Measurements from ENCODE around the gene LRP10.

Gene LRP10

GRCh38 chr14:22887260-22887989 is 15.9 kb downstream of the LRP10 start:
- Histone ChIP-seq H3K4ac (ENCODE audit: low read depth in 1 of 2, low read length in 2 of 2) (peak overlapping the region; percentile 30 to 50), H3K27me3 (ENCODE audit: control insufficient read depth in 1 of 2, insufficient read depth in 1 of 2, low read length in 2 of 2) (peaks cover 0 to 18% of the 10 kb centered on the region in 2 experiments), H3K9ac (ENCODE audit: low read length) (peak overlapping the region; percentile 86), H2BK15ac (ENCODE audit: low read depth, poor library complexity, severe bottlenecking) (peak overlapping the region; percentile 92), H3K27ac (ENCODE audit: low read length, poor library complexity, severe bottlenecking) (peak overlapping the region; percentile 83), H3K4me2 (ENCODE audit: low read length, poor library complexity, severe bottlenecking) (peak overlapping the region; percentile 52), H2AFZ (ENCODE audit: low read depth, low read length) (no peak overlapping the region), H3K4me3 (ENCODE audit: insufficient read depth in 1 of 2, low read depth in 1 of 2, low read length in 2 of 2) (peak overlapping the region; percentile 53 to 81), H3K4me1 (ENCODE audit: control insufficient read depth, insufficient read depth, low read depth, low read length) (peaks cover 23% of the 10 kb centered on the region), H3K79me1 (replicated peaks; ENCODE audit: low read length, poor library complexity, severe bottlenecking) (peaks cover 6% of the 10 kb centered on the region), H3K23ac (ENCODE audit: low read length in 2 of 2) (no peak overlapping the region), H3K9me3 (ENCODE audit: control insufficient read depth, low read length) (no peaks in the 10 kb centered on the region), H3K36me3 (ENCODE audit: control insufficient read depth in 1 of 2, insufficient read depth in 2 of 2, low read depth in 1 of 2, low read length in 2 of 2) (peaks cover 0 to 6% of the 10 kb centered on the region in 2 experiments), H2BK120ac (ENCODE audit: low read depth, low read length) (peak overlapping the region; percentile 38), H2BK5ac (ENCODE audit: low read depth, low read length, poor library complexity, severe bottlenecking) (no peak overlapping the region), H4K91ac (ENCODE audit: low read length) (no peak overlapping the region), H4K8ac (ENCODE audit: low read length) (peak overlapping the region; percentile 14), H3K18ac (ENCODE audit: low read depth in 1 of 2, low read length in 2 of 2) (peak overlapping the region; percentile 64 to 96), H2AK5ac (ENCODE audit: low read length, severe bottlenecking) (no peak overlapping the region), H2BK12ac (ENCODE audit: low read length in 2 of 2) (peak overlapping the region in 1 of 2 experiments; percentile 32), H3K14ac (ENCODE audit: low read length in 2 of 2) (peak overlapping the region in 1 of 2 experiments; percentile 43)
- DNase-seq: peak; percentile 82
- WGBS: 19% methylated on average over 11 of the region's 11 CpGs

- peak overlapping the region in 1 of 2 experiments; percentile 81 for H3K4me3 ChIP-seq (ENCODE audit: insufficient read depth in 1 of 2, low read depth in 1 of 2, low read length in 2 of 2)
- H3K27me3 ChIP-seq (ENCODE audit: control insufficient read depth in 1 of 2, insufficient read depth in 1 of 2, low read length in 2 of 2): peaks cover 0 to 14% of the 10 kb centered on the region in 2 experiments
- H3K4me2 ChIP-seq (ENCODE audit: low read length, poor library complexity, severe bottlenecking): peak overlapping the region; percentile 52
- H4K91ac ChIP-seq (ENCODE audit: low read length): peak overlapping the region; percentile 43
- H3K9me3 ChIP-seq (ENCODE audit: control insufficient read depth, low read length): no peaks in the 10 kb centered on the region
- H2BK15ac ChIP-seq (ENCODE audit: low read depth, poor library complexity, severe bottlenecking): no peak overlapping the region
- H2AFZ ChIP-seq (ENCODE audit: low read depth, low read length): no peak overlapping the region
- H3K79me1 ChIP-seq (replicated peaks; ENCODE audit: low read length, poor library complexity, severe bottlenecking): peaks cover 6% of the 10 kb centered on the region
- no peak overlapping the region for H3K27ac ChIP-seq (ENCODE audit: low read length, poor library complexity, severe bottlenecking)
- peaks cover 0 to 11% of the 10 kb centered on the region in 2 experiments for H3K36me3 ChIP-seq (ENCODE audit: control insufficient read depth in 1 of 2, insufficient read depth in 2 of 2, low read depth in 1 of 2, low read length in 2 of 2)
- H3K14ac ChIP-seq (ENCODE audit: low read length in 2 of 2): peak overlapping the region in 1 of 2 experiments; percentile 63
- no peak overlapping the region for H2BK5ac ChIP-seq (ENCODE audit: low read depth, low read length, poor library complexity, severe bottlenecking)
- H3K18ac ChIP-seq (ENCODE audit: low read depth in 1 of 2, low read length in 2 of 2): peak overlapping the region in 1 of 2 experiments; percentile 64
- H3K23ac ChIP-seq (ENCODE audit: low read length in 2 of 2): peak overlapping the region in 1 of 2 experiments; percentile 9
- peak overlapping the region in 1 of 2 experiments; percentile 30 for H3K4ac ChIP-seq (ENCODE audit: low read depth in 1 of 2, low read length in 2 of 2)
- no peak for DNase-seq
- peak overlapping the region; percentile 73 for H2AK5ac ChIP-seq (ENCODE audit: low read length, severe bottlenecking)
- H3K9ac ChIP-seq (ENCODE audit: low read length): peak overlapping the region; percentile 86
- WGBS: 91% methylated on average over 5 of the region's 5 CpGs
- no peak overlapping the region for H2BK120ac ChIP-seq (ENCODE audit: low read depth, low read length)
- peaks cover 18% of the 10 kb centered on the region for H3K4me1 ChIP-seq (ENCODE audit: control insufficient read depth, insufficient read depth, low read depth, low read length)
- peak overlapping the region; percentile 5 for H4K8ac ChIP-seq (ENCODE audit: low read length)
- peak overlapping the region in 1 of 2 experiments; percentile 89 for H2BK12ac ChIP-seq (ENCODE audit: low read length in 2 of 2)
Observed at GRCh38 chr14:22887990-22888378, 16.4 kb downstream of the LRP10 start.

DNA sequence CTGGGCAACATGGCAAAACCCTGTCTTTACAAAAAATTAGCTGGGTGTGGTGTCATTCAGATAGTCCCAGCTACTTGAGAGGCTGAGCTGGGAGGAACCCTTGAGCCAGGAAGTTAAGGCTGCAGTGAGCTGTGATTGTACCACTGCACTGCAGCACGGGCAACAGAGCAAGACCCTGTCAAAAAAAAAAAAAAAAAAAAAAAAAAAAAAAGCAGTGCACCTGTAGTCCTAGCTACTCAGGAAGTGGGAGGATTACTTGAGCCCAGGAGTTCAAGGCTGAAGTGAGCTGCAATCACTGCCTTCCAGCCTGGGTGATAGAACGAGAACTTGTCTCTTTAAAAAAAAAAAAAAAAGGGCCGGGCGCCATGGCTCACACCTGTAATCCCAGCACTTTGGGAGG is 17.1 kb downstream of the LRP10 start:
- Histone ChIP-seq H3K18ac (ENCODE audit: low read depth in 1 of 2, low read length in 2 of 2) (no peak overlapping the region), H3K14ac (ENCODE audit: low read length in 2 of 2) (no peak overlapping the region), H3K36me3 (ENCODE audit: control insufficient read depth in 1 of 2, insufficient read depth in 2 of 2, low read depth in 1 of 2, low read length in 2 of 2) (peaks cover 0 to 11% of the 10 kb centered on the region in 2 experiments), H4K91ac (ENCODE audit: low read length) (no peak overlapping the region), H2AFZ (ENCODE audit: low read depth, low read length) (no peak overlapping the region), H2BK12ac (ENCODE audit: low read length in 2 of 2) (no peak overlapping the region), H4K8ac (ENCODE audit: low read length) (no peak overlapping the region), H3K79me1 (replicated peaks; ENCODE audit: low read length, poor library complexity, severe bottlenecking) (peaks cover 6% of the 10 kb centered on the region), H2AK5ac (ENCODE audit: low read length, severe bottlenecking) (no peak overlapping the region), H3K4ac (ENCODE audit: low read depth in 1 of 2, low read length in 2 of 2) (no peak overlapping the region), H2BK120ac (ENCODE audit: low read depth, low read length) (no peak overlapping the region), H3K4me3 (ENCODE audit: insufficient read depth in 1 of 2, low read depth in 1 of 2, low read length in 2 of 2) (no peak overlapping the region), H3K9ac (ENCODE audit: low read length) (no peak overlapping the region), H3K27ac (ENCODE audit: low read length, poor library complexity, severe bottlenecking) (no peak overlapping the region), H2BK5ac (ENCODE audit: low read depth, low read length, poor library complexity, severe bottlenecking) (no peak overlapping the region), H3K4me1 (ENCODE audit: control insufficient read depth, insufficient read depth, low read depth, low read length) (peaks cover 12% of the 10 kb centered on the region), H3K23ac (ENCODE audit: low read length in 2 of 2) (no peak overlapping the region), H3K27me3 (ENCODE audit: control insufficient read depth in 1 of 2, insufficient read depth in 1 of 2, low read length in 2 of 2) (peaks cover 0 to 9% of the 10 kb centered on the region in 2 experiments), H2BK15ac (ENCODE audit: low read depth, poor library complexity, severe bottlenecking) (no peak overlapping the region), H3K9me3 (ENCODE audit: control insufficient read depth, low read length) (no peaks in the 10 kb centered on the region), H3K4me2 (ENCODE audit: low read length, poor library complexity, severe bottlenecking) (no peak overlapping the region)
- 100% methylated on average over 1 of the region's 4 CpGs for WGBS
- no peak for DNase-seq

DNA sequence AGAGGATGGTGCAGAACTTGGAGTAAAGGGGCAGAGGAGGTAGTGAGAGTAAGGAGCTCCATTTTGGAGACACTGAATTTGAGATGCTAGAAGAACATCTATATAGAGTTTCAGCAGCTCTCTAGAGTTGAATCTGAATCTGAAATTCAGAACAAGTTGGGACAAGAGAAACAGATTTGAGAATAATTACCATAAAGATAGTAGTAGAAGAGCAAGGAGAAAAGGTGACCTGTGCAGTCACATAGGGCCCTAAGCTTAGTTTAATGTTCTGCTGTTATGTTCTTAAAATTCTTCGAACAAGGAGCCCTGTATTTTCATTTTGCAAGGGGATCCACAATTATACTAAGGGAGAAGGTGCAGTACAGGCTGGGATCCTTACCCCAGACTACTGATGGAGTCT is 18.9 kb downstream of the LRP10 start:
- 98% methylated on average over 1 of the region's 1 CpG for WGBS

More for the DNA sequence above, 18.9 kb downstream of the LRP10 start:
- DNase-seq: no peak
- no peak overlapping the region for H3K14ac ChIP-seq (ENCODE audit: low read length in 2 of 2)
- no peaks in the 10 kb centered on the region for H3K9me3 ChIP-seq (ENCODE audit: control insufficient read depth, low read length)
- no peak overlapping the region for H2BK12ac ChIP-seq (ENCODE audit: low read length in 2 of 2)
- no peak overlapping the region for H3K4me2 ChIP-seq (ENCODE audit: low read length, poor library complexity, severe bottlenecking)
- no peak overlapping the region for H3K4ac ChIP-seq (ENCODE audit: low read depth in 1 of 2, low read length in 2 of 2)
- no peak overlapping the region for H4K8ac ChIP-seq (ENCODE audit: low read length)
- peaks cover 0 to 11% of the 10 kb centered on the region in 2 experiments for H3K36me3 ChIP-seq (ENCODE audit: control insufficient read depth in 1 of 2, insufficient read depth in 2 of 2, low read depth in 1 of 2, low read length in 2 of 2)
- H2AK5ac ChIP-seq (ENCODE audit: low read length, severe bottlenecking): no peak overlapping the region
- no peak overlapping the region for H2BK15ac ChIP-seq (ENCODE audit: low read depth, poor library complexity, severe bottlenecking)
- H2BK5ac ChIP-seq (ENCODE audit: low read depth, low read length, poor library complexity, severe bottlenecking): no peak overlapping the region
- H3K79me1 ChIP-seq (replicated peaks; ENCODE audit: low read length, poor library complexity, severe bottlenecking): peaks cover 6% of the 10 kb centered on the region
- H3K27ac ChIP-seq (ENCODE audit: low read length, poor library complexity, severe bottlenecking): no peak overlapping the region
- no peak overlapping the region for H3K23ac ChIP-seq (ENCODE audit: low read length in 2 of 2)
- H2BK120ac ChIP-seq (ENCODE audit: low read depth, low read length): no peak overlapping the region
- no peaks in the 10 kb centered on the region for H3K27me3 ChIP-seq (ENCODE audit: control insufficient read depth in 1 of 2, insufficient read depth in 1 of 2, low read length in 2 of 2)
- no peak overlapping the region for H2AFZ ChIP-seq (ENCODE audit: low read depth, low read length)
- no peak overlapping the region for H3K18ac ChIP-seq (ENCODE audit: low read depth in 1 of 2, low read length in 2 of 2)
- peaks cover 11% of the 10 kb centered on the region for H3K4me1 ChIP-seq (ENCODE audit: control insufficient read depth, insufficient read depth, low read depth, low read length)
- H3K4me3 ChIP-seq (ENCODE audit: insufficient read depth in 1 of 2, low read depth in 1 of 2, low read length in 2 of 2): no peak overlapping the region
- H3K9ac ChIP-seq (ENCODE audit: low read length): no peak overlapping the region
- no peak overlapping the region for H4K91ac ChIP-seq (ENCODE audit: low read length)
